Gastrocnemius medialis (tissue), 4 donors: ENCODE data around the gene UQCRC2. TPM values are rescaled to one million over a fixed set of nuclear protein-coding genes. Genes with fewer than 3 reads are reported as not detected.

Experiments used
- ATAC-seq, 2 donors: fragments of 150-250 bp; one replicate each; pipeline ENCODE4 v1.9.1; 2016
- DNase-seq, 2 donors: peaks; one replicate each; pipeline ENCODE4 v3.0.0-alpha.2; 2019
- H3K27ac ChIP-seq, 4 donors: fragments of 200-600 bp; sonication (generic); 1 replicate in 1 of 4; 2 replicates in 3 of 4; pipeline ENCODE4 v1.5.1; 2016 to 2018; ENCODE audit warnings: mild to moderate bottlenecking in 2 of 4, moderate library complexity in 1 of 4
- H3K27me3 ChIP-seq, 3 donors: fragments of 200-600 bp; sonication (generic) in 2 of 3; 1 replicate in 1 of 3; 2 replicates in 2 of 3; pipeline versions ENCODE4 v1.5.1 to v1.6.0; 2016 to 2019; ENCODE audit warnings: mild to moderate bottlenecking in 1 of 3, moderate library complexity in 1 of 3
- H3K36me3 ChIP-seq, 2 donors: fragments of 200-600 bp; sonication (generic) in 1 of 2; one replicate each; pipeline ENCODE4 v1.5.1; 2017 to 2018
- H3K4me1 ChIP-seq, 2 donors: fragments of 200-600 bp; sonication (generic) in 1 of 2; one replicate each; pipeline ENCODE4 v1.5.1; 2016 to 2017; ENCODE audit warnings: mild to moderate bottlenecking in 2 of 2
- H3K4me3 ChIP-seq, 4 donors: fragments of 200-600 bp; sonication (generic) in 3 of 4; 1 replicate in 1 of 4; 2 replicates in 3 of 4; pipeline ENCODE4 v1.5.1; 2016 to 2019; ENCODE audit warnings: mild to moderate bottlenecking in 2 of 4
- H3K9me3 ChIP-seq, 3 donors: fragments of 200-600 bp; sonication (generic) in 2 of 3; 1 replicate in 1 of 3; 2 replicates in 2 of 3; pipeline ENCODE4 v1.5.1; 2016 to 2019
- POLR2A ChIP-seq, 2 donors: fragments of 450-650 bp; IDR thresholded peaks; one replicate each; pipeline ENCODE4 v1.6.1; 2017; ENCODE audit warnings: antibody characterized with exemption in 2 of 2, mild to moderate bottlenecking in 2 of 2, moderate library complexity in 2 of 2
- in situ Hi-C, 4 donors: fragments of 200-750 bp; cut with MboI; loops; one replicate each; pipeline versions ENCODE4 v1.15.0 to v1.8.0; 2017; ENCODE audit warnings: low sequenced_read_pairs in 4 of 4
- intact Hi-C: fragments of 100-400 bp; cut with DNase I; formaldehyde crosslinking; loops from one replicate; pipeline ENCODE4 v1.15.1; 2023; ENCODE audit warnings: low total_unique reads
- total RNA-seq, 4 donors: library from RNA; depleted of rRNA; stranded (reverse); fragments of >200 nt; gene quantifications; one replicate each; pipeline versions ENCODE4 v1.1.0 to v1.2.3, GENCODE V29; 2016
- TF ChIP-seq, protein P1 (sequence below), 5 experiments: fragments of 450-650 bp in 3 of 5; fragments of 200-600 bp in 2 of 5; sonication (generic) in 2 of 5; IDR thresholded peaks in 4 of 5; conservative IDR thresholded peaks in 1 of 5; 1 replicate in 4 of 5; 2 replicates in 1 of 5; pipeline ENCODE4 v1.5.1; 2016 to 2019; ENCODE audit warnings: antibody characterized with exemption in 5 of 5, mild to moderate bottlenecking in 3 of 5, moderate library complexity in 3 of 5

The UQCRC2 gene
- total RNA-seq, 4 donors from 2014 or later = 204 to 335 (median 276) TPM

DNA sequence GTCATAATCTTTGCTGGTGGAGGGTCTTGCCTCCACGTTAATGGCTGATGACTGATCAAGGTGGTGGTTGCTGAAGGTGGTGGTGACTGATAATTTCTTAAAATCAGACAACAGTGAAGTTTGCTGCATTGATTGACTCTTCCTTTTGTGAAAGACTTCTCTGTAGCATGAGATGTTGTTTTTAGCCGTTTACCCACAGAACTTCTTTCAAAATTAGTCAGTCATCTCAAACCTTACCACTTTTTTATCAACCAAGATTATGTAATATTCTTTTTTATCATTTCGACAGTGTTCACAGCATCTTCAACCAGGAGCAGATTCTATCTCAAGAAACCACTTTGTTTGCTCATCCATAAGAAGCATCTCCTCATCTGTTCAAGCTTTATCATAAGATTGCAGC, 5.9 kb downstream of the UQCRC2 start:
- Histone ChIP-seq H3K27me3 (no peaks in the 10 kb centered on the region), H3K4me1 (peaks cover 18 to 19% of the 10 kb centered on the region in 2 donors), H3K36me3 (peaks cover 0 to 82% of the 10 kb centered on the region in 2 donors), H3K4me3 (no peak overlapping the region), H3K9me3 (no peaks in the 10 kb centered on the region), H3K27ac (no peak overlapping the region)
- in situ Hi-C loops = loop anchor here in 1 of 4 donors (25.0 kb wide), 1 partner anchor 147 kb away; no protein-coding TSS in a partner anchor
- no peak for TF ChIP-seq POLR2A (IDR thresholded peaks at IDR 0.05)
- TF ChIP-seq, protein P1, sequence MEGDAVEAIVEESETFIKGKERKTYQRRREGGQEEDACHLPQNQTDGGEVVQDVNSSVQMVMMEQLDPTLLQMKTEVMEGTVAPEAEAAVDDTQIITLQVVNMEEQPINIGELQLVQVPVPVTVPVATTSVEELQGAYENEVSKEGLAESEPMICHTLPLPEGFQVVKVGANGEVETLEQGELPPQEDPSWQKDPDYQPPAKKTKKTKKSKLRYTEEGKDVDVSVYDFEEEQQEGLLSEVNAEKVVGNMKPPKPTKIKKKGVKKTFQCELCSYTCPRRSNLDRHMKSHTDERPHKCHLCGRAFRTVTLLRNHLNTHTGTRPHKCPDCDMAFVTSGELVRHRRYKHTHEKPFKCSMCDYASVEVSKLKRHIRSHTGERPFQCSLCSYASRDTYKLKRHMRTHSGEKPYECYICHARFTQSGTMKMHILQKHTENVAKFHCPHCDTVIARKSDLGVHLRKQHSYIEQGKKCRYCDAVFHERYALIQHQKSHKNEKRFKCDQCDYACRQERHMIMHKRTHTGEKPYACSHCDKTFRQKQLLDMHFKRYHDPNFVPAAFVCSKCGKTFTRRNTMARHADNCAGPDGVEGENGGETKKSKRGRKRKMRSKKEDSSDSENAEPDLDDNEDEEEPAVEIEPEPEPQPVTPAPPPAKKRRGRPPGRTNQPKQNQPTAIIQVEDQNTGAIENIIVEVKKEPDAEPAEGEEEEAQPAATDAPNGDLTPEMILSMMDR (IDR thresholded peaks at IDR 0.05 in 4 of 5, conservative IDR thresholded peaks at IDR 0.05 in 1 of 5) = no peak
- no peak for DNase-seq
- intact Hi-C loops = no loop called here
- ATAC-seq = no peak

DNA sequence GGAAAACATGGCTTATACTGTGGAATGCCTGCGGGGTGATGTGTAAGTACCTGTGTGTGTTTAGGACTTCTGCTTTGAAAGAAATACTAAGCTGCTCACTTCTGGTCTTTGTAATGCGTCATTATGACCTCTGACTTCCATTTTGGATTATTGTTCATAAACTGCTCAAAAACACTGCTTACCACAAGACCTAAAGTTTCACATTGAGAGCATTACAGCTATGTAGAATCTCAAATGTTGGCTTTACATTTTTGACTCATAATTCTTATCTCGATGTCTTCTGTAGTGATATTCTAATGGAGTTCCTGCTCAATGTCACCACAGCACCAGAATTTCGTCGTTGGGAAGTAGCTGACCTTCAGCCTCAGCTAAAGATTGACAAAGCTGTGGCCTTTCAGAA, 9.3 kb downstream of the UQCRC2 start:
- Histone ChIP-seq H3K27me3 (no peaks in the 10 kb centered on the region), H3K36me3 (peaks cover 0 to 100% of the 10 kb centered on the region in 2 donors), H3K9me3 (no peaks in the 10 kb centered on the region), H3K27ac (no peak overlapping the region), H3K4me3 (no peak overlapping the region), H3K4me1 (no peaks in the 10 kb centered on the region)
- TF ChIP-seq POLR2A (IDR thresholded peaks at IDR 0.05) = no peak
- TF ChIP-seq, protein P1 (IDR thresholded peaks at IDR 0.05 in 4 of 5, conservative IDR thresholded peaks at IDR 0.05 in 1 of 5) = no peak
- in situ Hi-C loops (loop anchor here in 1 of 4 donors (25.0 kb wide), 1 partner anchor 150 kb away; no protein-coding TSS in a partner anchor), intact Hi-C loops (no loop called here)
- ATAC-seq = no peak
- DNase-seq = no peak

DNA sequence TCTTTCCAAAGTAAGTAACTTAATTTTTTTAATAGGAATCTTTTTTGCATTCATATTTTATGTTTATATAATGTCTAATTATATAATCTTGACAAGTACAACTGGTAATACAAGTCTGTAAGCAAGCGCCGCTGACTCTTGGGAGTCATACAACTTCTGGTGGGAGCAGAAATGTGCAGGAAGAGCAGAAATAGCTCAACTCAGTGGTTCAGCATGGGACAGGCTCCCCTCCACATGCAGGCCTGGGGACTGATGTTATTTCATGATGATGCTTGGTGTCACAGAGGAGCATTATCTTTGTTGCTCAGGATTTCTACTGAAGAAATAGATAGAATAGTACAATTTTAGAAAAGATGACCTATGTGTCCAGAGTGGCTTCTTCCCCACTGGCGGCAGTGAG, 10.7 kb downstream of the UQCRC2 start:
- no peaks in the 10 kb centered on the region for H3K9me3 ChIP-seq
- DNase-seq (no peak), ATAC-seq (no peak)
- TF ChIP-seq POLR2A (IDR thresholded peaks at IDR 0.05) = no peak
- TF ChIP-seq, protein P1 (IDR thresholded peaks at IDR 0.05 in 4 of 5, conservative IDR thresholded peaks at IDR 0.05 in 1 of 5) = no peak
- H3K36me3 ChIP-seq = peaks cover 6 to 100% of the 10 kb centered on the region in 2 donors
- H3K27ac ChIP-seq = peak overlapping the region in 2 of 4 donors; percentile 0 to 12
- H3K27me3 ChIP-seq = no peaks in the 10 kb centered on the region
- intact Hi-C loops (no loop called here), in situ Hi-C loops (loop anchor here in 1 of 4 donors (25.0 kb wide), 1 partner anchor 152 kb away; no protein-coding TSS in a partner anchor)
- no peak overlapping the region for H3K4me3 ChIP-seq
- H3K4me1 ChIP-seq = no peaks in the 10 kb centered on the region

- H3K9me3 ChIP-seq = no peaks in the 10 kb centered on the region
- TF ChIP-seq, protein P1 (IDR thresholded peaks at IDR 0.05 in 4 of 5, conservative IDR thresholded peaks at IDR 0.05 in 1 of 5) = no peak
- TF ChIP-seq POLR2A (IDR thresholded peaks at IDR 0.05) = no peak
- H3K4me3 ChIP-seq = no peak overlapping the region
- intact Hi-C loops = no loop called here
- no peaks in the 10 kb centered on the region for H3K4me1 ChIP-seq
- peaks cover 6 to 100% of the 10 kb centered on the region in 2 donors for H3K36me3 ChIP-seq
- no peak for DNase-seq
- in situ Hi-C loops = loop anchor here in 1 of 4 donors (25.0 kb wide), 1 partner anchor 152 kb away; no protein-coding TSS in a partner anchor
- no peaks in the 10 kb centered on the region for H3K27me3 ChIP-seq
- ATAC-seq = no peak
- H3K27ac ChIP-seq = peak overlapping the region in 1 of 4 donors; percentile 0
Observed at GRCh38 chr16:21964353-21964752, 11.2 kb downstream of the UQCRC2 start.

- Histone ChIP-seq H3K9me3 (no peaks in the 10 kb centered on the region), H3K36me3 (peaks cover 10 to 100% of the 10 kb centered on the region in 2 donors), H3K27me3 (no peaks in the 10 kb centered on the region), H3K27ac (no peak overlapping the region), H3K4me1 (no peaks in the 10 kb centered on the region), H3K4me3 (no peak overlapping the region)
- TF ChIP-seq, protein P1 (IDR thresholded peaks at IDR 0.05 in 4 of 5, conservative IDR thresholded peaks at IDR 0.05 in 1 of 5) = no peak
- no peak for TF ChIP-seq POLR2A (IDR thresholded peaks at IDR 0.05)
- no peak for DNase-seq
- no peak for ATAC-seq
- intact Hi-C loops = no loop called here
- in situ Hi-C loops = loop anchor here in 1 of 4 donors (25.0 kb wide), 1 partner anchor 160 kb away; no protein-coding TSS in a partner anchor
Observed at GRCh38 chr16:21971856-21972255, 18.7 kb downstream of the UQCRC2 start.
